Cardiac muscle cell (in vitro differentiated cells and primary cell): Measurements from ENCODE around the gene ITGB3. TPM values are rescaled to one million over a fixed set of nuclear protein-coding genes. Genes with fewer than 3 reads are reported as not detected.

ENCODE experiments used
- DNase-seq, 2 donors: peaks; one replicate each; pipeline versions ENCODE4 v3.0.0 to v3.0.0-alpha.2; 2010 to 2017; ENCODE audit warnings: low read depth in 1 of 2, low spot score in 1 of 2
- H3K27ac ChIP-seq: fragments of 200-600 bp; sonication (generic); 2 replicates; pipeline ENCODE4 v1.5.1; 2016
- H3K27me3 ChIP-seq: fragments of 200-600 bp; sonication (generic); 2 replicates; pipeline ENCODE4 v1.6.0; 2016; ENCODE audit warnings: control low read depth
- H3K36me3 ChIP-seq: fragments of 200-600 bp; sonication (generic); 2 replicates; pipeline ENCODE4 v1.5.1; 2016; ENCODE audit warnings: control low read depth
- H3K4me1 ChIP-seq: fragments of 200-600 bp; sonication (generic); 2 replicates; pipeline ENCODE4 v1.8.1; 2017; ENCODE audit warnings: low read depth, mild to moderate bottlenecking, mixed run types
- H3K4me3 ChIP-seq: fragments of 200-600 bp; sonication (generic); 2 replicates; pipeline ENCODE4 v1.5.1; 2016; ENCODE audit warnings: mild to moderate bottlenecking
- H3K9me3 ChIP-seq: fragments of 200-600 bp; sonication (generic); 2 replicates; pipeline ENCODE4 v1.5.1; 2017; ENCODE audit warnings: low read depth, mild to moderate bottlenecking, control low read depth
- polyA plus RNA-seq: library from polyadenylated mRNA; unstranded; fragments of >200 nt; fragmentation: Nextera tagmentation; extraction: Ambion mirVana; gene quantifications from 2 replicates; pipeline ENCODE4 v1.2.1, GENCODE V29; 2016
- total RNA-seq: library from RNA; depleted of rRNA; stranded (reverse); fragments of >200 nt; gene quantifications from 2 replicates; pipeline ENCODE4 v1.2.3, GENCODE V29; 2016
- TF ChIP-seq, protein P1 (sequence below): IDR thresholded peaks from 2 replicates; pipeline ENCODE4 v1.5.1; 2012; ENCODE audit warnings: low read depth, mild to moderate bottlenecking, low read length

ITGB3 gene
- total and polyA plus RNA-seq, 2 experiments from 2014 or later = 4.6 to 20.0 TPM

DNA sequence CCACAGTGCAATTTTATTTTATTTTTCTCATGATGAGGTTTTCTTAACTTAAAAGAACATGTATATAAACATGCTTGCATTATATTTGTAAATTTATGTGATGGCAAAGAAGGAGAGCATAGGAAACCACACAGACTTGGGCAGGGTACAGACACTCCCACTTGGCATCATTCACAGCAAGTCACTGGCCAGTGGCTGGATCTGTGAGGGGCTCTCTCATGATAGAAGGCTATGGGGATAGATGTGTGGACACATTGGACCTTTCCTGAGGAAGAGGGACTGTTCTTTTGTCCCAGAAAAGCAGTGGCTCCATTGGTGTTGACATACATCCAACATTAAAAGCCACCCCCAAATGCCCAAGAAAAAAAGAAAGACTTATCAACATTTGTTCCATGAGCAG lies 57.8 kb downstream of the ITGB3 start:
- H3K27me3 ChIP-seq = no peaks in the 10 kb centered on the region
- no peaks in the 10 kb centered on the region for H3K9me3 ChIP-seq
- no peak overlapping the region for H3K4me3 ChIP-seq
- H3K36me3 ChIP-seq = peaks cover 36% of the 10 kb centered on the region
- TF ChIP-seq, protein P1, sequence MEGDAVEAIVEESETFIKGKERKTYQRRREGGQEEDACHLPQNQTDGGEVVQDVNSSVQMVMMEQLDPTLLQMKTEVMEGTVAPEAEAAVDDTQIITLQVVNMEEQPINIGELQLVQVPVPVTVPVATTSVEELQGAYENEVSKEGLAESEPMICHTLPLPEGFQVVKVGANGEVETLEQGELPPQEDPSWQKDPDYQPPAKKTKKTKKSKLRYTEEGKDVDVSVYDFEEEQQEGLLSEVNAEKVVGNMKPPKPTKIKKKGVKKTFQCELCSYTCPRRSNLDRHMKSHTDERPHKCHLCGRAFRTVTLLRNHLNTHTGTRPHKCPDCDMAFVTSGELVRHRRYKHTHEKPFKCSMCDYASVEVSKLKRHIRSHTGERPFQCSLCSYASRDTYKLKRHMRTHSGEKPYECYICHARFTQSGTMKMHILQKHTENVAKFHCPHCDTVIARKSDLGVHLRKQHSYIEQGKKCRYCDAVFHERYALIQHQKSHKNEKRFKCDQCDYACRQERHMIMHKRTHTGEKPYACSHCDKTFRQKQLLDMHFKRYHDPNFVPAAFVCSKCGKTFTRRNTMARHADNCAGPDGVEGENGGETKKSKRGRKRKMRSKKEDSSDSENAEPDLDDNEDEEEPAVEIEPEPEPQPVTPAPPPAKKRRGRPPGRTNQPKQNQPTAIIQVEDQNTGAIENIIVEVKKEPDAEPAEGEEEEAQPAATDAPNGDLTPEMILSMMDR = no peak
- DNase-seq = no peak
- no peak overlapping the region for H3K27ac ChIP-seq
- peaks cover 5% of the 10 kb centered on the region for H3K4me1 ChIP-seq

DNA sequence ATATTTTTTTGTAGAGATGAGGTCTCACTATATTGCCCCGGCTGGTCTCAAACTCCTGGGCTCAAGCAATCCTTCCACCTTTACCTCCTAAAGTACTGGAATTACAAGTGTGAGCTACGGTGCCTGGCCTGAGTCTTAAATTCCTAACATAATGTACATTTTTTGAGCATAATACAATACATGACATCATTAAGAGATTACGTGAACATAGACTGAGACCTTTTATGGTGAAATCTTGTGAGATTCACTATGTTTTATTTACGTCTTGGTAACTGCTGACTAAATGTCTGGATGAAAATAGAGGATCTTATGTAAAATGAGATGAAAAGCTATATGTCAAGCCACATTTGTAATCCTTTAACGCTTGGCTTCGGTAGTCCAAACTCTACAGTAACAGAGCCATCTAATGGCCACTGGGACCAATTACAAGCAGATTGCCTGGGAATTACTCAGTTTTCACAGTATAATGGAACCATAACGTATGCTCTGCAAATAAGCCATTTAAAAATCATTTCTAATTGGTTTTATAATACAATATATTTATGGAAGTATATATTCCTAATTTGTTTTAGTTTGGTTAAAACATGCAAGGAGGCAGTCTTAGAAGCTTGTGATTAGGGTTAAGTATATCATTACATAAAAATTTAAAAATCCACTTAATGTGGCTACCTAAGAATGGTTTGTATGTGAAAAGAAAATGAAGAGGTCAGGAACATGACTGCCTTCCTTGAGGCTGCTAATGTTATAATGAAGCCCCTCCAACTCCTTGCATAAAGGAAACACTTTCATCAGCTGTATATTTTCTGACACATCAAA lies 62.0 kb downstream of the ITGB3 start:
- H3K4me1 ChIP-seq = peaks cover 5% of the 10 kb centered on the region
- no peak overlapping the region for H3K4me3 ChIP-seq
- TF ChIP-seq, protein P1 = peak; percentile 77
- no peaks in the 10 kb centered on the region for H3K9me3 ChIP-seq
- H3K27ac ChIP-seq = no peak overlapping the region
- H3K27me3 ChIP-seq = no peaks in the 10 kb centered on the region
- H3K36me3 ChIP-seq = peaks cover 16% of the 10 kb centered on the region
- peak; percentile 73 to 90 for DNase-seq

DNA sequence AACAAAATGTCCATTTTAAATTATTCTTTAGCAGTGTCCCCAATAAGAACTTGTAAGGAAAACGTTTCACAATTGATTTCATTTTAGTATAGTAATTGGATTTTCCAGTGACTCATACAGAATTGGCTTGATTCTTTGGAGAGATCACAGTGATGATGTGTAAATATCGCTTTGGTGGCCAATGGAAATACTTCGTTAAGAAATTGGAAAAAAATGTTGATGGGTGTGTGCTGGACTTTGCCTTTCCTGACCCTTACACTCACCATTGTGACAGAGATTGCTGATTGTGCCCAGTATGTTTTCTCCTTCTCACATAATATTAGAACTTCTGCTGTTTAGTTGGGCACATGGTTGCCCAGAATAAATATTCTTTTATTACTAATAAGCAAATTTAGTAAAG lies 62.7 kb downstream of the ITGB3 start:
- DNase-seq = no peak
- no peaks in the 10 kb centered on the region for H3K9me3 ChIP-seq
- peaks cover 10% of the 10 kb centered on the region for H3K36me3 ChIP-seq
- no peaks in the 10 kb centered on the region for H3K27me3 ChIP-seq
- TF ChIP-seq, protein P1 = no peak
- no peak overlapping the region for H3K27ac ChIP-seq
- no peak overlapping the region for H3K4me3 ChIP-seq
- H3K4me1 ChIP-seq = peaks cover 5% of the 10 kb centered on the region

DNA sequence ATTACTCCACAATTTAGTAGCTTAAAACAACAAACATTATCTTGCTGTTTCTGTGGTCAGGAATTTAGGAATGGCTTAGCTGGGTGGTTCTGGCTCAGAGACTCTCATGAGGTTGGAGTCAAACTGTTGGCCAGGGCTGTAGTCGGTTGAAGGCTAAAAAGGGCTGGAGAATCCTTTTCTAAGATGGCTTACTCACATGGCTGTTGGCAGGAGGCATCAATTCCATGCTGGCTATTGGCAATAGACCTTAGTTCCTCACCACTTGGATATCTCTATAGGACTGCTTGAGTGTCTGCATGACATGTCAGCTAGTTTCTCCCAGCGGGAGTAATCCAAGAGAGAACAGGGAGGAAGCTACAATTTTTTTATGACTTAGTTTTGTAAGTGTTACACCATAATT lies 63.5 kb downstream of the ITGB3 start:
- H3K4me1 ChIP-seq = peaks cover 5% of the 10 kb centered on the region
- TF ChIP-seq, protein P1 = no peak
- H3K36me3 ChIP-seq = peaks cover 2% of the 10 kb centered on the region
- peak in 1 of 2 donors; percentile 52 for DNase-seq
- H3K4me3 ChIP-seq = no peak overlapping the region
- H3K27me3 ChIP-seq = no peaks in the 10 kb centered on the region
- no peaks in the 10 kb centered on the region for H3K9me3 ChIP-seq
- H3K27ac ChIP-seq = no peak overlapping the region

DNA sequence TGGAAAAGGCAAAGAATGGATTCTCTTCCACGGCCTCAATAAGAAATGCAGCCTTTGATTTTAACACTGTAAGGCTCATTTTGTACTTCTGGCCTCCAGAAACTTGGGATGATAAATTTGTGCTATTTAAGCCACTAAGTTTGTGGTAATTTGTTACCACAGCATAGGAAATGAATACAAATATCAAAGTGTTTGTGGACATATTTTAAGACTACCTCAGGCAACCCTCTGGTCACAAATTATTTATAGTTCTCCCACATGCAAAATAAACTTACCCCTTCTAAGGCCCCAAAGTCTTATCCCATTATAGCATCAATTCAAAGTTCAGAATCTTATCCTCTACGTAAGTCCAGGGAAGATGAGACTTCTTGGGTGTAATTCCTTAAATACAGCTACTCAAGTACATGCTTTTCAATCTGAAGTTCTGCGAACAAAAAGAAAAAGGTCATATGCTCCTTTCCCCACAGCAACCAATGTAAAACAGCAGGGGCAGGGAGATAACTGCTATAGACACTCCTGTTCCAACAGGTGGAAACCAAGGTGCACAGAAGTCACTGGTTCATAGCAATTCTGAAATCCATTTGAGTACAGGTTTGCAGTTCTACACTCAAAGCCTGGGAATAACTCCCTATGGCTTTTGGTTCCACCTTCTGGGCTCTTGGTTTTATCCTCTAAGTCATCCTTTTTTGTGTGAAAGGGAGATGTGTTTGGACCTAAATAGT lies 64.7 kb downstream of the ITGB3 start:
- Histone ChIP-seq H3K27ac (no peak overlapping the region), H3K27me3 (no peaks in the 10 kb centered on the region), H3K4me3 (no peak overlapping the region), H3K9me3 (no peaks in the 10 kb centered on the region), H3K4me1 (peaks cover 5% of the 10 kb centered on the region), H3K36me3 (peaks cover 2% of the 10 kb centered on the region)
- no peak for DNase-seq
- TF ChIP-seq, protein P1 = no peak
